HK-2 (cell line): ENCODE measurements around the gene ETF1.

Experiments used
- DNase-seq: peaks from one replicate; pipeline ENCODE4 v3.0.0-alpha.2; 2018; ENCODE audit not compliant: unreplicated experiment

The ETF1 gene

DNA sequence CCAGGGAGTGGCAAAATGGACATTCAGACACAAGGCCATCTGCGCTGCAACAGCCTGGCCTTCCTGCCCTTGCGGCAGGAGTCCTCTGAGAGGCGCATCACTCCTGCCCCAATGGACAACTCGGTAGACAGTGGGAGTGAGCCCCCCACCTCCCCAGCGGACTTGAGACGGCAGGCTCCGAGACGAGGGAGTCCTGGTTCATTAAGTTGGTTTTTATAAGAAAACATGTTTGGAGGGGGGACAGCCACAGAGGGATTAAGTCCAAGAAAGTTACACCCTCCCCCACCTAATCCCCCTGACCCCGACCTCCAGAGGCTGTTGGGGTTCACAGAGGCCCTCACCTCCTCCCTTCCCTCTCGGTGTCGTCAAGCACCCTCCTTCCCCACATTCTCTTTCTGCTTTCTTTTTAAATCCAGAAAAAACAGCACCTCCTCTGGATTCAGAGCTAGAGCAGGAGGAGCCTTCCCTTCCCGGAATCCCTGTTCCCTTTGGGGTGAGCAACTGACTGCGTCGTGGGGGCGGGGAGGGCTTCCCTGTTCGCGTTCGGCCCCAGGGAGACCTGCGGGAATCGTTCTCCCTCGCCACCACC is 79.5 kb downstream of the ETF1 start:
- no peak for DNase-seq

DNA sequence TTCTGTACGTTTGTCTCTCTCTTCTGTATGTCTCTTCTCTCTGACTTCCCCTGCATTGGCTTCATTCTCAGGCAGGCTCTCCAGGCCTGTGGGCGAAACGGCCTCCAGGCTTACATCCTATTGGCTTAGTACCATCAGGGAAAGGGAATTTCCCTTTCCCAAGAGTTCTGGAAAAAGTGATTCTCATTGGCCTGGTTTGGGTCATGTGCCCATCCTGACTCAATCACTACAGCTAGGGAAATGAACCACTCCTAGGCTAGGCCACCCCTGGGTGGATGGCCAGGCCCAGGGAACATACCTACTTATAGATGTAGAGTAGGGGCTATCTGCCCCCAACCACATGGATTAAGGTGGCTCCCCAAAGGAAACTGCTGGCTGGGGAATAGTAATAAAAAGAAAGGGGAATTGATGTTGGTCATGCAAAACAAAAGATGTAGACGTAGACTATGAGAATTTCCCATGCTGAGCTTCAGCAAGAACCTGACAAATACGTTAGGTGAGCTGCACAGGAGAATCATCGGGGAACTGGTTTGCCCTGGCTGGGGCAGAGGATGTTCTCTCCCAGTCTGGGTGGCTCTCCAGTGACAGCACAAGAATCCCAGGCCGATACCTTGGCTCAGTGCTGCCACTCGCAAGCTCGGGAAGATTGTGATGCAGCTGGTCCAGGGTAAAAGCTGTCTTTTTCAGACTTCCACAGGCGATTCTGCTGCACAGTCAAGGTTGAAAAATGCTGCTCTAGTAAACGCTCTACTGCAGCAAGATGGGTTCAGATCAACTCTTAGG is 81.5 kb downstream of the ETF1 start:
- DNase-seq, result peak; percentile 55

DNA sequence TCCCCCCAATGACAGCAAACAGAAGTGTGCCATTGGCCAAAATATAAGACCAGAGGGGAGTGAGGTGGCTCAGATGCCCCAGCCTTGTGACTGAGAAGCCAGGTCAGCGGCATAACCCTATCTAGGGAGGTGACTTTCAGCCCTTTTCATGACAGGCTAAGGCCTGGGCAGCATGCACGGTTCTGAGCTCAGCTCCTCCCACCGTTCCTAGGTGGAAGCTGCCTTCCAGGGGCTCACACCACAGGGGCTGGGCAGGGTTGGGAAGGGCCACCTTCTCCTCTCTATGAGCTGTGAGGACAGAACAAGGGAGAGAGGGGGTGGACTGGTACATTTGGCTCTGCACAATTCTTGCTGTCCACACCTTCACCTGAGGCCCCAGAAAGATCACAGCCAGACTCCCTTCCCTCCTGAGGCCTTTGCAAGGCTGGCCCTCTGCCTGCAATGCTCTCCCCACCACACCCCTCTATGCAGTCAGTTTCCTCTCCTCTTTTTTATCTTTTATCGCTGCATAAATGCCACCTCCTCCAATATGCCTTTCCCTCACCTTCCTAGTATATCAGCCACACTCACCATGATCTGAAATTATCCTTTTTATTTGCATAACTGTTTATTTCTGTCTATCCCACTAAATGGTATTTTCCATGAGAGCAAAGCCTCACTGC is 82.9 kb downstream of the ETF1 start:
- no peak for DNase-seq

DNA sequence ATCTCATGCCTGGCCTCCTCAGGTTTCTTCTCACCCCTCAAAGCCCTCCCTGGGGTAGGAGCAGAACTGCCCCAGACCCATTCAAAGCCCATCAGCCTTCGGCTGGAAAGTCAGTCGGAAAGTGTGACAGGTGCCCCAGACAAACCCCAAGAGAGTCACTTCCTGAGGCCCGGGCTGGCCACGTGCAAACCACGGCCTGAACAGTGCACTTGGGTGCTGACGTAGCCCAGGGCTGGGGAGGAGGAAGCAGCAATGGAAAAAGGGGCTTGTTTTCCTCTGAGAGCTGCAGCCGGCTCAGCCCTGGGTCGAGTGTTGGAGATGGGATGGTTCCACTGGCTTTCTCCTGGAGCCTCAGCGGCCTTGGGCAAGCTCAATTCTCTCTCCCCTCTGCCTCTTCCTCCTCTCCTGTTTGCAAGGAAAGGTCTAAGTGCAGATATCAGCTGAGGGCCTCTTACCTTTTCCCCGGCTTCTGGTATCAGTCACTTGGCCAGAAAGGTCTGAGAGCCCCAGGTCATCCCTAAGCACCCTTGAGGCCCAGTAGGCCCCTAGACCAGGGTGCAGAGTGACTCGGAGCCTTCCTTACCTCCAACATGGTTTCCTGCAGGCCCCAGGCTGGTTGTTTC is 83.6 kb downstream of the ETF1 start:
- DNase-seq, result no peak

DNA sequence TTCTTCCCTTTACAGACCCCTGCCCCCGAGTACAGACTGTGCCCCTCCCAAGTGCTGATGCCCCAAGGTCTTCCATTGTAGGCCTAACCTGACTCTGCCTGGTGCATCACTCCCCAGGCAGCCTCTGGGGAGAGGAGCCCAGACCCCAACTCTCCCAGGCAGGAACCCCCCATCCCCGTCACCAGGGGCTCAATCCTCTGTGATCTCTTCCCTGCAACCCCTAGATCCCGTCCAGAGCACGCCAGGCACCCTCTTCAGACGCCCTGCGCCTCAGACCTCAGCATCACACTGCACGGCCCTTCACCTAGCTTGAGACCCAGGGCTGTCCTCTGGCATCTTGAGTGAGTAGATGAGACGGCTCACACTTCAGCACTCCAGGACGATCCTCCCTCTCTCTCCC is 84.2 kb downstream of the ETF1 start:
- no peak for DNase-seq

DNA sequence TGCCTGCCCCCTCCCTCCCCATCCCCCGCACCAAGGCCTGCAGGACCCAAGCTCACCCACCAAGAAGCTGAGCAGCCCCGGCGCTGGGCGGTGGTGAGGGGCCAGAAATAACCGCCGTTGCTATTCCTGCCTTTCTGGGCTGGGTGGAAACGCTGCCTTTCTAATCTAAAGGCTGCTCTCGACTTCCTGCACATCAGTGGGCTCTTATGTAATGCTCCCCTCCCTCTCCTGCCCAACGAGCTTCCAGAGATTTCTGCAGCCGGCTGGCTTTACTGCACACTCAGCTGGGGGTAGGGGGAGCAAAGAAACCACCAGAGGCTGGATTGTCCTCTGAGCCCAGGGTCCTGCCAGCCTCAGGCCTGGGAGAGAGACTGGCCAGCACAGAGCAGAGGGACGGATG is 84.7 kb downstream of the ETF1 start:
- DNase-seq, result no peak

DNA sequence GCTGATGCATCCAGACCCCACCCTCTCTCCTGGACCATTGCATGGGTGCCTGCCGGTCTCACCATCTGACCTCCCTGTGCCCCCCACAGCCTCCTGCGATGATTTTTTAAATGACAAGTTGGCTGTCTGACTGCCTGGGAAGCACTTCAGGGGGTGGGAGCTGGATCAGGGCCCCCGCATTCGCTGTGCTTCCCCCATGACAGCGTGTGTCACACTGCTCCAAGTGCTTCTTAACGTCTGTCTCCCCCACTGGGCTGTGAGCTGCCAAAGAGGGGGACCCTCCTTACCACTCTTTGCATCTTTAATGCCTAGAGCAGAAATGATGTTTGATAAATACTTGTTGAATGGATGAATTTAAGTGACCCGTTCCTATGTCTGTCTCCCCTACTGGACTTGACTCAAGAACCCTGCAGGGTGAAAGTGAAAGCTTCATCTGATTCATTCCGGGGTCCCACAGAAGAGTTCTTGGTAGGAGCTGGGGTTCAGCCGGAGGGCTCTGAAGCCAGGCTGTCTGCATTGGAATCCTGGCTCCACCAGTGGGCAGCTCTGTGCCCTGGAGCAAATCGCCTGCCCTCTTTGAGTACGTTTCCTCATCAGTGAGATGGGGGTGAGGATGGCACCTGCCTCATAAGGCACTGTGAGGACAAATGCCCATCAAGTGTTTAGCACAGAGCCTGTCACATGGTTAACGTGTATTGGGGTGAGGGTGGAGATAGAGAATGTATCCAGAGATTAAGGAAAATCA is 85.3 kb downstream of the ETF1 start:
- no peak for DNase-seq
